Nephron progenitor cell (in vitro differentiated cells): ENCODE results near the gene ICAM5.

Experiments
- DNase-seq: peaks from one replicate; pipeline ENCODE4 v3.0.0; 2021
- H3K27ac Mint-ChIP-seq: 2 replicates; pipeline ENCODE4 v1.8.0; 2021; ENCODE audit warnings: mild to moderate bottlenecking, moderate library complexity, mixed read lengths
- H3K27me3 Mint-ChIP-seq: 2 replicates; pipeline ENCODE4 v1.8.0; 2021; ENCODE audit warnings: mild to moderate bottlenecking, low read depth, mixed read lengths; ENCODE audit not compliant: poor library complexity
- H3K36me3 Mint-ChIP-seq: 2 replicates; pipeline ENCODE4 v1.8.0; 2021; ENCODE audit warnings: low read depth, mixed read lengths
- H3K4me1 Mint-ChIP-seq: 2 replicates; pipeline ENCODE4 v1.8.0; 2021; ENCODE audit warnings: mixed read lengths
- H3K4me3 Mint-ChIP-seq: 2 replicates; pipeline ENCODE4 v1.8.0; 2021; ENCODE audit warnings: mild to moderate bottlenecking, moderate library complexity, mixed read lengths
- H3K9me3 Mint-ChIP-seq: 2 replicates; pipeline ENCODE4 v1.8.0; 2021; ENCODE audit warnings: mild to moderate bottlenecking, moderate library complexity, mixed read lengths
- TF ChIP-seq, protein P1 (sequence below): fragments of 200-600 bp; sonication (generic); IDR thresholded peaks from 2 replicates; pipeline ENCODE4 v1.5.0; 2021; ENCODE audit warnings: antibody characterized with exemption

ICAM5 gene

GRCh38 chr19:10318807-10319682 is 29.3 kb downstream of the ICAM5 start:
- no peak overlapping the region for H3K4me3 Mint-ChIP-seq
- H3K27ac Mint-ChIP-seq = no peak overlapping the region
- peaks cover 20% of the 10 kb centered on the region for H3K36me3 Mint-ChIP-seq
- no peaks in the 10 kb centered on the region for H3K27me3 Mint-ChIP-seq
- no peaks in the 10 kb centered on the region for H3K9me3 Mint-ChIP-seq
- TF ChIP-seq, protein P1, sequence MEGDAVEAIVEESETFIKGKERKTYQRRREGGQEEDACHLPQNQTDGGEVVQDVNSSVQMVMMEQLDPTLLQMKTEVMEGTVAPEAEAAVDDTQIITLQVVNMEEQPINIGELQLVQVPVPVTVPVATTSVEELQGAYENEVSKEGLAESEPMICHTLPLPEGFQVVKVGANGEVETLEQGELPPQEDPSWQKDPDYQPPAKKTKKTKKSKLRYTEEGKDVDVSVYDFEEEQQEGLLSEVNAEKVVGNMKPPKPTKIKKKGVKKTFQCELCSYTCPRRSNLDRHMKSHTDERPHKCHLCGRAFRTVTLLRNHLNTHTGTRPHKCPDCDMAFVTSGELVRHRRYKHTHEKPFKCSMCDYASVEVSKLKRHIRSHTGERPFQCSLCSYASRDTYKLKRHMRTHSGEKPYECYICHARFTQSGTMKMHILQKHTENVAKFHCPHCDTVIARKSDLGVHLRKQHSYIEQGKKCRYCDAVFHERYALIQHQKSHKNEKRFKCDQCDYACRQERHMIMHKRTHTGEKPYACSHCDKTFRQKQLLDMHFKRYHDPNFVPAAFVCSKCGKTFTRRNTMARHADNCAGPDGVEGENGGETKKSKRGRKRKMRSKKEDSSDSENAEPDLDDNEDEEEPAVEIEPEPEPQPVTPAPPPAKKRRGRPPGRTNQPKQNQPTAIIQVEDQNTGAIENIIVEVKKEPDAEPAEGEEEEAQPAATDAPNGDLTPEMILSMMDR = no peak
- no peak for DNase-seq
- peaks cover 23% of the 10 kb centered on the region for H3K4me1 Mint-ChIP-seq

GRCh38 chr19:10320602-10321416 is 31.1 kb downstream of the ICAM5 start:
- TF ChIP-seq, protein P1 = no peak

GRCh38 chr19:10321417-10321797 is 31.7 kb downstream of the ICAM5 start:
- DNase-seq = no peak
- H3K36me3 Mint-ChIP-seq = peaks cover 27% of the 10 kb centered on the region
- H3K27me3 Mint-ChIP-seq = no peaks in the 10 kb centered on the region
- H3K4me3 Mint-ChIP-seq = no peak overlapping the region
- no peak overlapping the region for H3K27ac Mint-ChIP-seq
- H3K4me1 Mint-ChIP-seq = peaks cover 1% of the 10 kb centered on the region
- TF ChIP-seq, protein P1 = no peak
- H3K9me3 Mint-ChIP-seq = no peaks in the 10 kb centered on the region

More at GRCh38 chr19:10320602-10321416, 31.1 kb downstream of the ICAM5 start:
- H3K4me3 Mint-ChIP-seq = no peak overlapping the region
- H3K36me3 Mint-ChIP-seq = peaks cover 25% of the 10 kb centered on the region
- no peaks in the 10 kb centered on the region for H3K9me3 Mint-ChIP-seq
- H3K4me1 Mint-ChIP-seq = peaks cover 7% of the 10 kb centered on the region
- no peak for DNase-seq
- no peaks in the 10 kb centered on the region for H3K27me3 Mint-ChIP-seq
- H3K27ac Mint-ChIP-seq = no peak overlapping the region

DNA sequence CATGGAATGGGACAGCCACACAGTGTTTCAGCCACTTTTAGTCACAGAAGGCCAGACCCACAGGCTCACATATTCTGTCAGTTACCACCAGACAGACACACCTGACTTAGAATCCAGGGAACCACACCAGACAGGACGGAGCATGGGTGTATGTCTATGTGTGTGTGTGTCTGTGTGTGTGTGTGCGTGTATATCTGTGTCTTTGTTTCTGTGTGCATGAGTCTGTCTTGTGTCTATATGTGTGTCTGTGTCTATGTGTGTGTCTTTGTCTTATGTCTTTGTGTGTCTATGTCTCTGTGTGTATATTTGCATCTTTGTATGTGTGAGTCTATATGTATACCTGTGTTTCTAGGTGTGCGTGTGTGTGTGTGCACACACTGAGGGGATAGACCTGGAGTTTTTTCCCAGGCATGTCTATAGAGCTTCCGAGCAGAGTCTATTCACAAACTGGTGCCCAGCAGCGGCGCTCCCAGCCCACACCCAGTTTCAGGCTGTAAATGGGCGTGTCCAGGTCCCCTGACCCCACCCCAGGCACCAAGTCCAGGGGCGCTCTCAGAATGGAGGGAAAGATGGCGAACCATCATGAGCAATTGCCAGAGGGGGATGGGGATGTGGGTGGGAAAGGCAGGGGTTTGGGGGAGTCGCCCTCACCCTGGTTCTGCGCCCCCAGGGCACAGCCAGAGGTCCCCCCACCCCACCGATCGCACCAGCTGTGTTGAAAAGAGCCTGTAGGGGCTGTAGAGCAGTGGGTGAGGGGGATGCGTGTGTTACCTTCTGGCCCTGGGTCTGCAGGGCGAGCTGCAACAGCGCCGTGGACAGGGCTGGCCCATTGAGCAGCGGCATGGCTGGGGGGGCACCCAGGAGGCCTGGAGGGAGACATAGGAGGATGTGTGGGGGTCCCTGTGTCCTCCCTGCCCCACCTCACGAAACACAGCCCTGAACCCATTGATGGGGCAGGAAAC is 32.4 kb downstream of the ICAM5 start:
- H3K36me3 Mint-ChIP-seq = peaks cover 27% of the 10 kb centered on the region

GRCh38 chr19:10325732-10326131 is 36.0 kb downstream of the ICAM5 start:
- Mint-ChIP-seq H3K4me3 (no peak overlapping the region), H3K9me3 (no peaks in the 10 kb centered on the region), H3K4me1 (peaks cover 4% of the 10 kb centered on the region), H3K27me3 (no peaks in the 10 kb centered on the region), H3K36me3 (peaks cover 27% of the 10 kb centered on the region), H3K27ac (no peak overlapping the region)
- DNase-seq = no peak
- TF ChIP-seq, protein P1 = no peak

More for the DNA sequence above, 32.4 kb downstream of the ICAM5 start:
- Mint-ChIP-seq H3K4me1 (no peaks in the 10 kb centered on the region), H3K9me3 (no peaks in the 10 kb centered on the region), H3K27ac (peak overlapping the region; percentile 68), H3K4me3 (no peak overlapping the region), H3K27me3 (no peaks in the 10 kb centered on the region)
- DNase-seq = no peak
- TF ChIP-seq, protein P1 = no peak
